Measurements from ENCODE around the gene CRACR2A.

Gene CRACR2A

DNA sequence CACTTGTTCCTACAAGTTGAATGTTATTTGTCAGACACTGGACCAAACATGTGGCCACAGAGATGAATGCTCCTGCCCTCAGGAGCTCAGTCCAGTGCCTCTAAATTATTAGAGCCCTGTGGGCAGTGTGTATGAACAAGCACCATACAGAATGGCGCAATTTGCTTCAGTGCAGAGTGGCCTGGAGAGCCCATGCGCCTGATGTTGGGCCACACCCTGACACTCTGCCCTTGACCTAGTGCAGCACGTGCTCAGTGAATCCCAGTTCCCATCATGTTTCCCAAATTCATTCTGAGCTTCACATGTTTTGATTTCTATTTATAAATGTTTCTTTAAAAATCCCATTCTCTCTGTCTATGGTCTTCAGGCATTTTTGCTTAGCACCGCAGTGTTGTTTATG is 145.1 kb downstream of the CRACR2A start:
- no peak for DNase-seq (ENCODE audit: extremely low read depth, low read depth)
- no peak overlapping the region for H3K4me3 ChIP-seq (replicated peaks; ENCODE audit: low read depth, low read length)
- TF ChIP-seq, protein P1, sequence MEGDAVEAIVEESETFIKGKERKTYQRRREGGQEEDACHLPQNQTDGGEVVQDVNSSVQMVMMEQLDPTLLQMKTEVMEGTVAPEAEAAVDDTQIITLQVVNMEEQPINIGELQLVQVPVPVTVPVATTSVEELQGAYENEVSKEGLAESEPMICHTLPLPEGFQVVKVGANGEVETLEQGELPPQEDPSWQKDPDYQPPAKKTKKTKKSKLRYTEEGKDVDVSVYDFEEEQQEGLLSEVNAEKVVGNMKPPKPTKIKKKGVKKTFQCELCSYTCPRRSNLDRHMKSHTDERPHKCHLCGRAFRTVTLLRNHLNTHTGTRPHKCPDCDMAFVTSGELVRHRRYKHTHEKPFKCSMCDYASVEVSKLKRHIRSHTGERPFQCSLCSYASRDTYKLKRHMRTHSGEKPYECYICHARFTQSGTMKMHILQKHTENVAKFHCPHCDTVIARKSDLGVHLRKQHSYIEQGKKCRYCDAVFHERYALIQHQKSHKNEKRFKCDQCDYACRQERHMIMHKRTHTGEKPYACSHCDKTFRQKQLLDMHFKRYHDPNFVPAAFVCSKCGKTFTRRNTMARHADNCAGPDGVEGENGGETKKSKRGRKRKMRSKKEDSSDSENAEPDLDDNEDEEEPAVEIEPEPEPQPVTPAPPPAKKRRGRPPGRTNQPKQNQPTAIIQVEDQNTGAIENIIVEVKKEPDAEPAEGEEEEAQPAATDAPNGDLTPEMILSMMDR (IDR thresholded peaks at IDR 0.05; ENCODE audit: low read depth, low read length, missing control alignments), result no peak

GRCh38 chr12:3607039-3607720 is 145.7 kb downstream of the CRACR2A start:
- no peak overlapping the region for H3K4me3 ChIP-seq (replicated peaks; ENCODE audit: low read depth, low read length)
- TF ChIP-seq, protein P1 (IDR thresholded peaks at IDR 0.05; ENCODE audit: low read depth, low read length, missing control alignments), result no peak
- no peak for DNase-seq (ENCODE audit: extremely low read depth, low read depth)

DNA sequence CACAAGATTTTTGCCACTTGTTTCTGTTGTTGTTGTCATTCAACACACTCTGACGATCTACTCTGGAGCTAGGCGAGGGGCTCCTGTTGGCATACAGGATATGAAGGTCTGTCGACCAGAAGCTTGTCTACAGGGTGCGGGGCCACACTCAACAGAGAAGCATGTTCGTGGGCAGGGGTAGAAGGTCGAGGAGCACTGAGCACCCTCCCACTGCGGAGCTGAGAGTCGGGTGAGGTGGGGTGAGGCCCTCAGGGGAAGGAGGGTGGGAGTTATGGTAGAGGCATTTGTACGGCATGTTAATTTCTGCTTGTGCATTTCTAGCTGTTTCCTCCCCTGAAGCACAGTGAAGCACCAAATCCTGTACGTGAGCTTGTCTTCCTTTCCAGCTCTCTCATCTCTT is 146.8 kb downstream of the CRACR2A start:
- no peak overlapping the region for H3K4me3 ChIP-seq (replicated peaks; ENCODE audit: low read depth, low read length)
- no peak for DNase-seq (ENCODE audit: extremely low read depth, low read depth)
- TF ChIP-seq, protein P1 (IDR thresholded peaks at IDR 0.05; ENCODE audit: low read depth, low read length, missing control alignments), result no peak

- no peak for DNase-seq (ENCODE audit: extremely low read depth, low read depth)
- no peak overlapping the region for H3K4me3 ChIP-seq (replicated peaks; ENCODE audit: low read depth, low read length)
- TF ChIP-seq, protein P1 (IDR thresholded peaks at IDR 0.05; ENCODE audit: low read depth, low read length, missing control alignments), result no peak
Measured at GRCh38 chr12:3605692-3606091, 147.2 kb downstream of the CRACR2A start.

DNA sequence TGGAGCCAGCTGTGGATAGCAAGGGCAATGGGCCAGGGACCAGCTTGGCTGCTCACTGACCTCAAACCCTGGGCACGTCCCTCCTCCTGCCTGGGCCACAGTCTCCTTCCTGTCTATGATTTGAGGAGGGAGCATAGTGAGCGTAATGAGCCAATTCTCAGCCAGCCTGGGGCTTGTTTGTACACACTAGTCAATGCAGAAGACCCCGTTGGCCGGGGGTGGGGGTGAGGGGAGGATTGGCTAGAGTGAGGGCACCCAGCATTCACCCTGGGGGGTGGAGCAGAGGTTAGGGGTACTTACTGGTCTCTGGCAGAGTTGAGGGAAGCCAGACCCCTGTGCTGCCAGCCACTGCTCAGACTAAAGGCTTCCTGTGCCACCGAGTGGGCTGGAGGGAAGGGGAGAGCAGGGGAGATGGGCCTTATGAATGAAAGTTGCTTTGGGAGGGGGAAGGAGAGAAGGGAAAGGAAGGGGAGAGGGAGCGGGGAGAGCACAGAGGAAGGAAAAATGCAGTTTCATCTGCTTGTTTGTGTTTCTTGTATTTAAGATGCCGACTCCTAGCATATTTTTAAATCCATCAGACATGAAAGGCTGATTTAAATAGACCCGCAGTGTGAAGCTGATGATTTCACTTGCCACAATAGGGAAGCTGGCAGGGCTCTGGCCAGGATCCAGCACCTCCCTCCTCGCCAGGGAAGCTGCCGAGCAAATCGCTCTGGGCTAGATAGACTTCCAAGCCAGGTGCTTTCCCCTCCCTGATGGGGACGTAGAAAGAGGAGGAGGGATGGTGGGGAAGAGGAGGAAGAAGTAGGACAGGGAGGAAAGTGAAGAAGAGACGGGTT is 147.9 kb downstream of the CRACR2A start:
- H3K4me3 ChIP-seq (replicated peaks; ENCODE audit: low read depth, low read length), result no peak overlapping the region
- DNase-seq (ENCODE audit: extremely low read depth, low read depth), result no peak
- TF ChIP-seq, protein P1 (IDR thresholded peaks at IDR 0.05; ENCODE audit: low read depth, low read length, missing control alignments), result no peak

GRCh38 chr12:3604286-3604685 is 148.6 kb downstream of the CRACR2A start:
- TF ChIP-seq, protein P1 (IDR thresholded peaks at IDR 0.05; ENCODE audit: low read depth, low read length, missing control alignments), result no peak
- no peak overlapping the region for H3K4me3 ChIP-seq (replicated peaks; ENCODE audit: low read depth, low read length)
- DNase-seq (ENCODE audit: extremely low read depth, low read depth), result no peak
